ENCODE results near the gene TMEM151B. TPM values are rescaled to one million over a fixed set of nuclear protein-coding genes. Genes with fewer than 3 reads are reported as not detected.

The TMEM151B gene
- total and polyA plus RNA-seq, 2 of the 13 experiments (the other 11 are each of a cell fraction or from before 2014, with no cell fraction given), result not detected

DNA sequence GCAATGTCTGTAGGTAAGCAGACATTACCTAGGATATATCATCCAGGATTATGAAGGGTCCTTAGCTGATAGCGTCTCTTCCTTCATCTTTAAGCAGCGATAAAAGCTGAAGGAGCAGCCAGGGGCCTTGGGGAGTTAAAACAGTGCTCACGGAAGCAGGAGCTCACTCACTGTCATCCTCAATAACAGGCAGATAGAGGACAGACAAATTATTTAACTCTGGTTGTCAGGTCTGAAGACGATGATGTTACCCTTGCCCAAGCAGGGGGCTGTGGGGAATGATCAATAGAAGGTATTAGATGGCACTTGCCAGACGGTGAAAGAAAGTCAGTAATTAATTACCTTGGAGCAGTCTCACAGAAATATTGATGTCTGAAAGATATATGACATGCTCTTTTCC is 59.6 kb downstream of the TMEM151B start (continued):
- TF ChIP-seq, protein P1, sequence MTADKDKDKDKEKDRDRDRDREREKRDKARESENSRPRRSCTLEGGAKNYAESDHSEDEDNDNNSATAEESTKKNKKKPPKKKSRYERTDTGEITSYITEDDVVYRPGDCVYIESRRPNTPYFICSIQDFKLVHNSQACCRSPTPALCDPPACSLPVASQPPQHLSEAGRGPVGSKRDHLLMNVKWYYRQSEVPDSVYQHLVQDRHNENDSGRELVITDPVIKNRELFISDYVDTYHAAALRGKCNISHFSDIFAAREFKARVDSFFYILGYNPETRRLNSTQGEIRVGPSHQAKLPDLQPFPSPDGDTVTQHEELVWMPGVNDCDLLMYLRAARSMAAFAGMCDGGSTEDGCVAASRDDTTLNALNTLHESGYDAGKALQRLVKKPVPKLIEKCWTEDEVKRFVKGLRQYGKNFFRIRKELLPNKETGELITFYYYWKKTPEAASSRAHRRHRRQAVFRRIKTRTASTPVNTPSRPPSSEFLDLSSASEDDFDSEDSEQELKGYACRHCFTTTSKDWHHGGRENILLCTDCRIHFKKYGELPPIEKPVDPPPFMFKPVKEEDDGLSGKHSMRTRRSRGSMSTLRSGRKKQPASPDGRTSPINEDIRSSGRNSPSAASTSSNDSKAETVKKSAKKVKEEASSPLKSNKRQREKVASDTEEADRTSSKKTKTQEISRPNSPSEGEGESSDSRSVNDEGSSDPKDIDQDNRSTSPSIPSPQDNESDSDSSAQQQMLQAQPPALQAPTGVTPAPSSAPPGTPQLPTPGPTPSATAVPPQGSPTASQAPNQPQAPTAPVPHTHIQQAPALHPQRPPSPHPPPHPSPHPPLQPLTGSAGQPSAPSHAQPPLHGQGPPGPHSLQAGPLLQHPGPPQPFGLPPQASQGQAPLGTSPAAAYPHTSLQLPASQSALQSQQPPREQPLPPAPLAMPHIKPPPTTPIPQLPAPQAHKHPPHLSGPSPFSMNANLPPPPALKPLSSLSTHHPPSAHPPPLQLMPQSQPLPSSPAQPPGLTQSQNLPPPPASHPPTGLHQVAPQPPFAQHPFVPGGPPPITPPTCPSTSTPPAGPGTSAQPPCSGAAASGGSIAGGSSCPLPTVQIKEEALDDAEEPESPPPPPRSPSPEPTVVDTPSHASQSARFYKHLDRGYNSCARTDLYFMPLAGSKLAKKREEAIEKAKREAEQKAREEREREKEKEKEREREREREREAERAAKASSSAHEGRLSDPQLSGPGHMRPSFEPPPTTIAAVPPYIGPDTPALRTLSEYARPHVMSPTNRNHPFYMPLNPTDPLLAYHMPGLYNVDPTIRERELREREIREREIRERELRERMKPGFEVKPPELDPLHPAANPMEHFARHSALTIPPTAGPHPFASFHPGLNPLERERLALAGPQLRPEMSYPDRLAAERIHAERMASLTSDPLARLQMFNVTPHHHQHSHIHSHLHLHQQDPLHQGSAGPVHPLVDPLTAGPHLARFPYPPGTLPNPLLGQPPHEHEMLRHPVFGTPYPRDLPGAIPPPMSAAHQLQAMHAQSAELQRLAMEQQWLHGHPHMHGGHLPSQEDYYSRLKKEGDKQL (CRISPR knock-in tag; IDR thresholded peaks at IDR 0.05; ENCODE audit: low read depth), result no peak
- no peak for TF ChIP-seq CCDC6 (CRISPR knock-in tag; IDR thresholded peaks at IDR 0.05)
- TF ChIP-seq PBX2 (CRISPR knock-in tag; IDR thresholded peaks at IDR 0.05), result no peak
- TF ChIP-seq CENPT (CRISPR knock-in tag; IDR thresholded peaks at IDR 0.05; ENCODE audit: low read depth), result no peak
- TF ChIP-seq EEA1 (CRISPR knock-in tag; IDR thresholded peaks at IDR 0.05; ENCODE audit: borderline replicate concordance), result no peak
- no peak for TF ChIP-seq ZBTB40 (IDR thresholded peaks at IDR 0.05)
- no peak for TF ChIP-seq ZBTB40 (CRISPR knock-in tag; IDR thresholded peaks at IDR 0.05)
- TF ChIP-seq AGO2 (optimal IDR thresholded peaks at IDR 0.05; ENCODE audit: low read depth, low read length), result no peak
- no peak for TF ChIP-seq IKZF1 (IDR thresholded peaks at IDR 0.05)
- no peak for TF ChIP-seq PCBP1 (IDR thresholded peaks at IDR 0.05; ENCODE audit: borderline replicate concordance, low read depth, low read length)
- no peak for TF ChIP-seq SAP130 (CRISPR knock-in tag; IDR thresholded peaks at IDR 0.05; ENCODE audit: low read depth)

Data from HepG2 (cell line).